ENCODE data around the gene TCN2.
"Not testable (repeated sequence)": the region's sequence is repeated elsewhere in the genome, so short reads cannot be mapped to it uniquely, and the experiment has no call there.

Gene TCN2

GRCh38 chr22:30572840-30573593 is 34.0 kb upstream of the TCN2 start:
- H3K4me1 Mint-ChIP-seq: peaks cover 18% of the 10 kb centered on the region
- H3K27ac Mint-ChIP-seq: no peak overlapping the region
- no peak for ATAC-seq
- no peak for DNase-seq
- no peaks in the 10 kb centered on the region for H3K27me3 Mint-ChIP-seq
- no peaks in the 10 kb centered on the region for H3K9me3 Mint-ChIP-seq
- H3K4me3 Mint-ChIP-seq: no peak overlapping the region

GRCh38 chr22:30573594-30574094 is 33.3 kb upstream of the TCN2 start:
- DNase-seq (no peak), ATAC-seq (peak; percentile 39)
- H3K27me3 Mint-ChIP-seq: no peaks in the 10 kb centered on the region
- no peaks in the 10 kb centered on the region for H3K9me3 Mint-ChIP-seq
- H3K4me3 Mint-ChIP-seq: no peak overlapping the region
- H3K27ac Mint-ChIP-seq: peak overlapping the region in 1 of 2 donors; percentile 69
- peaks cover 18% of the 10 kb centered on the region for H3K4me1 Mint-ChIP-seq

DNA sequence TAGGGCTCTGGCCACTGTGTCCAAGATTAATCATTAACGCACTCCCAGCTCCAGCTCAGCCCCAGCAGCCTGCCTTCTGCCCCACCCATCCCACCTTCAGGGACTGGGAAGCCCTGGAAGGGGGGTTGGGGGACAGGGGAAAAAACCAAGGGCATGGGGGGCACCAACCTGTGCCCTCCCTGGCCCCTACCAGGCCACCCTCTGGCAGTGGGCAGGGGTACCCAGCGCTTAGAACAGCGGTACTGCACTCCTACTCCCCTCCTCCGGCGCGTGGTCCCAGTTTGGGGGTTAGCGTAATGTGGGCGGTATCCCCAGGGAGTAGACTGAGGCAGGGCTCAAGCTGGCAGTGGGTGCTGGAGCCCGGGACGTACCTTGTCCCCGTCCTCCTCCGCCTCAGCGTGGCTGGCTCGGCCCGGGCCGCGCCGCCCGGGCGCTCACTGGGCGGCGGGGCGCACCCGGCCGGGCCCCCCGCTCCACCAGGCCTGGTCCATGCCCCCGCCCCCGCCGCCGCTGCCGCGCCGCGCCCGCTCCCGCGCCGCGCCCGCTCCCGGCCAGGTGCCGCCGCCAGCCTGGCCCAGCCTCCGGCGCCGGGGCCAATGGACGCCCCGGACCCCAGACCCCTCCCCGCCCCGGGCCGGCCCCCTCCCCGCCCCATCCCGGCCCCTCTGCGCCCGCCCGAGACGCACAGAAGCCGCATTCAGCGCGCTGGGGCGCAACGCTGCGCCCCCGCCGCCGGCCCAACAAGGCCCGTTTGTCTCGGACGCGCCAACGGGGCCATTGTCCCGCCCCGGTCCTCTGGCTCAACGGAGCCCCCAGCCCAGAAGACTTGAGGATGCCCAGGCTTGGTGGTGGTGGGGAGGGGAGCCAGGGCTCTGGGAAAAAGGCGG is 32.6 kb upstream of the TCN2 start, which contains the start of gene GAL3ST1:
Gene GAL3ST1 (minus strand): TSS at position 571 of the 887 bp plus-strand sequence. CDS start 17,273 bp downstream, outside the sequence.
- H3K4me1 Mint-ChIP-seq: peaks cover 18% of the 10 kb centered on the region
- peak within 1 kb of the TSS in 1 of 2 donors; percentile 94 for H3K27ac Mint-ChIP-seq
- peak; percentile 46 for ATAC-seq

GRCh38 chr22:30574997-30575671 is 31.8 kb upstream of the TCN2 start:
- Mint-ChIP-seq H3K27ac (peak overlapping the region in 1 of 2 donors; percentile 94), H3K27me3 (no peaks in the 10 kb centered on the region), H3K9me3 (no peaks in the 10 kb centered on the region), H3K4me1 (peaks cover 18% of the 10 kb centered on the region), H3K4me3 (no peak overlapping the region)
- no peak for DNase-seq
- ATAC-seq: no peak

More for the DNA sequence above, 32.6 kb upstream of the TCN2 start, which contains the start of gene GAL3ST1:
- H3K27me3 Mint-ChIP-seq: no peaks in the 10 kb centered on the region
- DNase-seq: no peak
- no peak within 1 kb of the TSS for H3K4me3 Mint-ChIP-seq
- H3K9me3 Mint-ChIP-seq: no peaks in the 10 kb centered on the region

DNA sequence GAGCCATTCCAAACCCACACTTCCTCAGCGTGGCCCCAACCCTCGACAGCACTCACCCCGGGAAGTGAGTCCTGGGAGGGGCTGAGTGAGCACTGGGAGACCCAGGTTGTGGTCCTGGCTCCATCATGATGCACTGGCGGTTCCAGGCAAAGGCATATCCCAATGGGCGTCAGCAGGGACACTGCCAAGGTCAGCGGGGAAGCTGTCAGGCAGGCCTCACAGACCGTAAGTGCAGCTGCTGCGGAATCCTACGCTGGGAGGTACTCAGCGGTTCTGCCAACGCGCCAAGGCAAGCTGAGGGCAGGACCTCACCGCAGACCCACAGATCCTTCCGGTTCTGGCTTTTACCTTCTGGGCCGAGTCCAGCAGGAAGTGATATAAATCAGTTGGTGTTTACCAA is 31.1 kb upstream of the TCN2 start:
- DNase-seq (no peak), ATAC-seq (no peak)
- H3K27ac Mint-ChIP-seq: no peak overlapping the region
- H3K9me3 Mint-ChIP-seq: no peaks in the 10 kb centered on the region
- no peaks in the 10 kb centered on the region for H3K27me3 Mint-ChIP-seq
- no peak overlapping the region for H3K4me3 Mint-ChIP-seq
- H3K4me1 Mint-ChIP-seq: peaks cover 18% of the 10 kb centered on the region

GRCh38 chr22:30578481-30578880 is 28.5 kb upstream of the TCN2 start:
- no peak for DNase-seq
- ATAC-seq: no peak
- no peak overlapping the region for H3K4me3 Mint-ChIP-seq
- H3K4me1 Mint-ChIP-seq: peaks cover 18% of the 10 kb centered on the region
- H3K27ac Mint-ChIP-seq: no peak overlapping the region
- no peaks in the 10 kb centered on the region for H3K27me3 Mint-ChIP-seq
- no peaks in the 10 kb centered on the region for H3K9me3 Mint-ChIP-seq

DNA sequence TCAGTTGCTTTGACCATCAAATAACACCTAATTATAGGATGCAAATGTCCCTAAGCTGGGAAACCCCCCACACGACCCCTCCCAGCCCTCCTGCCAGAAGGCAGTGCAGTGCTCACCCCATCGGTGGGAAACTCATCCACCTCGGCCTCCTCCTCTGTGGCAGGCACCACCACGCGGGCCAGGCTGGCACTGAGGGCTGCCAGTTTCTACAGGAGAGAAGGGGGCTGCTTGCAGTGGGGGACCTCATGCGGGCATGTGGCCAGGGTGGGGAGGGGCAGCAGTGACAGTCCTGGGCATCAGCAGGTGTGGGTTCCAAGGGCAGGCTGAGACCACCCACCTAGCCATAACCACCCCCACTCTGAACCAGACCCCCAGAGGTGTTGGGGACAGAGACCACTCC is 26.1 kb upstream of the TCN2 start:
- H3K9me3 Mint-ChIP-seq: no peaks in the 10 kb centered on the region
- no peak for DNase-seq

DNA sequence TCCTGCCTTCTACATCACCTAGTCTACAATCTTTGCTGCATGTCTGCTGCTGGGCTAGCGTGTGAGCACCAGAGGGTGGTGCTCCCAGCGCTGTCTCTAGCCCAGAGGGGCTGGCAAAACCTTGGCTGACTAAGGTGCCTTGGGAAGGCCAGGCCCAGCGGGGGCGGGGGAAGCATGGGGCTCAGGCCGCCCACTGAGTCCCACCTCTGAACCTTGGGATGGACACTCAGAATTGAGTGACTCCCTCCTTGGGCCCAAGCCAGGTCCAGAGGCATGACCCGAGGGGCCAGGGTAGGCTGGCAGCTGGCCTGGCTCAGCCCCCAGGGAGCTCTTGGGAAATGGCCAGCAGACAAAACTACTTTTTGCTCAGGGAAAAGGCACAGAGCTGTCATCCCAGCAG is 24.9 kb upstream of the TCN2 start:
- Mint-ChIP-seq H3K27ac (no peak overlapping the region), H3K4me1 (no peaks in the 10 kb centered on the region), H3K9me3 (no peaks in the 10 kb centered on the region), H3K27me3 (no peaks in the 10 kb centered on the region), H3K4me3 (no peak overlapping the region)
- DNase-seq (no peak), ATAC-seq (no peak)

More for the DNA sequence above, 26.1 kb upstream of the TCN2 start:
- ATAC-seq: no peak
- Mint-ChIP-seq H3K27ac (no peak overlapping the region), H3K4me3 (no peak overlapping the region), H3K4me1 (peaks cover 7% of the 10 kb centered on the region), H3K27me3 (no peaks in the 10 kb centered on the region)

- H3K27me3 Mint-ChIP-seq: no peaks in the 10 kb centered on the region
- no peak overlapping the region for H3K4me3 Mint-ChIP-seq
- no peaks in the 10 kb centered on the region for H3K9me3 Mint-ChIP-seq
- no peak for DNase-seq
- H3K4me1 Mint-ChIP-seq: no peaks in the 10 kb centered on the region
- no peak for ATAC-seq
- peak overlapping the region in 1 of 2 donors; percentile 24 for H3K27ac Mint-ChIP-seq
Observed at GRCh38 chr22:30582788-30583545, 24.0 kb upstream of the TCN2 start.

DNA sequence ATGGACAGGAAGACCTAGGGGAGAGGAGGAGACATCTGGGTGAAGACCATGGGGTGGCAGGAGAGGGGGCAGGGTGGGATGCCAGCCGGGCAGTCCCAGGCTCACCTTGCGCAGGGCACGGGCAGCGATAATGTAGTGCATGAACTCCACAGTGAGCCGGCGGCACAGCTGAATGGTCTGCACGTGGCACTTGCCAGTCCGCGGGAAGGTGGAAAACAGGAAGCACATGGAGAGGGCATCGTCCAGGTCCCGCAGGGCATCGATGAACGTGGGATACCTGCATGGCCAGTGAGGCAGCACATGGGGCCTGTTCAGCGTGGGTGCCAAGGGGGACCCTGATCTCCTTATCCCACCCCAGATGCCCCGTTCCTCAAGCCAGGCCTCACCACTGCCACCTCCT is 22.5 kb upstream of the TCN2 start:
- Mint-ChIP-seq H3K4me3 (no peak overlapping the region), H3K27me3 (no peaks in the 10 kb centered on the region), H3K4me1 (no peaks in the 10 kb centered on the region), H3K27ac (peak overlapping the region in 1 of 2 donors; percentile 82), H3K9me3 (no peaks in the 10 kb centered on the region)
- no peak for DNase-seq
- no peak for ATAC-seq

DNA sequence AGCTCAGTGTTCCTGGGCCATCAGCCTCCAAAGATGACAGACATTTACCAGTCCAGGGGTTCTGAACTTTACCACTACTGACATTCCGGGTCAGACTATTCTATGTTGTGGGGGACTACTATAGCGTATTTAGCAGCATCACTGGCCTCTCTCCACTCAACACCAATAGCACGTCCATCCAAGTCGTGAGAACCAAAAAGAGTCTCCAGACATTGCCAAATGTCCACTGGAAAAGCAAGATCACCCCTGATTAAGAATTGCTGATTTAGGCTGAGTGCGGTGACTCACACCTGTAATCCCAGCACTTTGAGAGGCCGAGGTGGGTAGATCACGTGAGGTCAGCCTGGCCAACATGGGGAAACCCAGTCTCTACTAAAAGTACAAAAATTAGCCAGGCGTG is 20.6 kb upstream of the TCN2 start:
- Mint-ChIP-seq H3K4me1 (no peaks in the 10 kb centered on the region), H3K27me3 (no peaks in the 10 kb centered on the region), H3K4me3 (no peak overlapping the region), H3K9me3 (no peaks in the 10 kb centered on the region), H3K27ac (no peak overlapping the region)
- ATAC-seq (no peak), DNase-seq (no peak)

DNA sequence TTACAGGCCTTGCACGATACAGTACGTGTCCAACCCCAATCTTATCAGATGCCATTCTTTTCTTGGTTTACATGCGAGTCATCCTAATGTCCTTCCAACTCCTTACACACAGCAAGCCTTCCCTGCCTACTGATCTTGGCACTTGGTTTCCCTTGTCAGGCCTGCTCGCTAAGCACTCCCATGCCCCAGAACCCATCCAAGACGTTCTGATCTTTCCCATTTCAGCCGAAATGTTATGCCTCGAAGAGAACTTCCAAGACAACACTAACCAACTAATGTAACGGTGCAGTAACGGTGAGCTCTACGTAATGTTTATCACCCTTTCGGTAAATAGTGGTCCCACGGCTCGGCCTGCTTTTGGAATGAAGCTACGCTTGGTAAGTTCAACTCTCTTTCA is 15.8 kb upstream of the TCN2 start:
- Mint-ChIP-seq H3K9me3 (no peaks in the 10 kb centered on the region), H3K27me3 (no peaks in the 10 kb centered on the region), H3K4me3 (no peak overlapping the region), H3K4me1 (no peaks in the 10 kb centered on the region), H3K27ac (no peak overlapping the region)
- no peak for ATAC-seq
- peak; percentile 8 to 18 for DNase-seq

DNA sequence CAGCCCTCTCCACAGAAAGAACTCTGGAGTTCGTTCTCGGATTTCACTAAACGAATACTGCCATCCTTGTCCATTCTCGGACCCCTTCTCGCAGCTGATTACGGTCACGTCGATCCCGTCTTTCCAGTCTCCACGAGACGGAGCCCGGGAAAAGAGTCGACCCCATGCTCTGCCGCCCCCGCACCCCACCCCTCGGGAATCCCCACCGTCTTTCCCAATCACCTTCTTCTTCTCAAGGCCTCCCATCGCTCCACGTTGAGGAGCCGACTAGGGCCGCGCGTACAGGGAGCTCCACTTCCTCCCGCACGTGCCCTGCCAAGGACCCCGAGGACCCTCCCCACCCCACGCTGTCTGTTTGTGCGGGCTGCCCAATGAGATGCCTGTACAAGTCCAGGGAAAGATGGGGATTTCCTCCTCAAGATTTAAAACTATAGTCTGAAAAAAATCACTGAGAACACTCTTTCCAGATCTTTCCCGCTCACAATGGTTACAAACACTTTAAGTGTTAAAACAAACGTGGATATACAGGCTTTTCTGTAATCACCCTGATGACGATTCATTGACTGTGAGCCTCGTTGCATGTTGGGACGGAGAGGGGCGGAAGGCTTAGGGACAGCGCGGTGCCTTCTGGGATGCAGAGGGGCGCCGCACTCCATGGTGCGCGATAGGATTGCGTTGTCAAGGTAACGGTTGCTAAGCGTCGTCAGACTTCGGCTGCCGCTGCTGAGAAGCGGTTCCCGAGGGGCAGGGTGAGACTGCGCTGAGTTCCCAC is 15.2 kb upstream of the TCN2 start, which contains the start of gene PES1:
Gene PES1 (minus strand): TSS at position 323 of the 772 bp plus-strand sequence. CDS start 77 bp downstream, at position 246.
- H3K27ac Mint-ChIP-seq: no peak within 1 kb of the TSS
- H3K4me3 Mint-ChIP-seq: no peak within 1 kb of the TSS
- no peaks in the 10 kb centered on the region for H3K27me3 Mint-ChIP-seq
- no peaks in the 10 kb centered on the region for H3K4me1 Mint-ChIP-seq
- peak; percentile 100 for ATAC-seq
- H3K9me3 Mint-ChIP-seq: no peaks in the 10 kb centered on the region
- peak; percentile 90 to 96 for DNase-seq

GRCh38 chr22:30592360-30592713 is 14.6 kb upstream of the TCN2 start:
- not testable (repeated sequence) for H3K4me1 Mint-ChIP-seq, H3K27ac Mint-ChIP-seq, H3K27me3 Mint-ChIP-seq, ATAC-seq, DNase-seq, H3K9me3 Mint-ChIP-seq, H3K4me3 Mint-ChIP-seq
